ENCODE data around the gene NRIP2.

- peak; percentile 44 for TF ChIP-seq POLR2A (IDR thresholded peaks at IDR 0.05)
- no peak for TF ChIP-seq CTCF (IDR thresholded peaks at IDR 0.05)
These were observed 40.0 kb downstream of the NRIP2 start, which contains the start of gene FKBP4 for GRCh38 chr12:2794736-2795289.

Measured in testis (tissue), 2 donors.